ENCODE measurements around the gene ZKSCAN5.

GRCh38 chr7:99499721-99500636 lies 4.5 kb upstream of the ZKSCAN5 start, which contains the start of gene ZNF394:
- TF ChIP-seq YY1 (IDR thresholded peaks at IDR 0.05; ENCODE audit: insufficient read depth, insufficient read length) (no peak), SUZ12 (IDR thresholded peaks at IDR 0.05; ENCODE audit: extremely low read depth, insufficient read depth, insufficient read length) (no peak)
